Thoracic aorta (tissue), 2 donors: ENCODE data around the gene UNC50. TPM values are rescaled to one million over a fixed set of nuclear protein-coding genes. Genes with fewer than 3 reads are reported as not detected.
"Not testable (repeated sequence)": the region's sequence is repeated elsewhere in the genome, so short reads cannot be mapped to it uniquely, and the experiment has no call there.

ENCODE experiments used
- ATAC-seq: fragments of 150-250 bp; one replicate; pipeline ENCODE4 v1.8.0; 2017; ENCODE audit warnings: low read depth; ENCODE audit not compliant: insufficient number of reproducible peaks, low FRiP score
- DNase-seq: peaks from one replicate; pipeline ENCODE4 v3.0.0-alpha.2; 2020; ENCODE audit warnings: low spot score
- H3K27ac ChIP-seq, 2 donors: fragments of 200-600 bp; sonication (generic); 1 replicate in 1 of 2; 2 replicates in 1 of 2; pipeline ENCODE4 v1.5.1; 2016; ENCODE audit warnings: mild to moderate bottlenecking in 2 of 2, moderate library complexity in 2 of 2
- H3K27me3 ChIP-seq: fragments of 200-600 bp; sonication (generic); replicated peaks from 2 replicates; pipeline ENCODE4 v1.6.0; 2016; ENCODE audit warnings: mild to moderate bottlenecking; ENCODE audit not compliant: insufficient read depth
- H3K36me3 ChIP-seq: fragments of 200-600 bp; sonication (generic); one replicate; pipeline ENCODE4 v1.5.1; 2016
- H3K4me1 ChIP-seq, 2 donors: fragments of 200-600 bp; sonication (generic); 1 replicate in 1 of 2; 2 replicates in 1 of 2; pipeline versions ENCODE4 v1.5.1 to v1.6.0; 2016; ENCODE audit warnings: low read depth in 2 of 2, mild to moderate bottlenecking in 1 of 2; ENCODE audit not compliant: control insufficient read depth in 1 of 2
- H3K4me3 ChIP-seq: fragments of 200-600 bp; sonication (generic); 2 replicates; pipeline ENCODE4 v1.5.1; 2016; ENCODE audit warnings: mild to moderate bottlenecking
- H3K9me3 ChIP-seq: fragments of 200-600 bp; sonication (generic); 2 replicates; pipeline ENCODE4 v1.5.1; 2016
- CTCF ChIP-seq: fragments of 200-600 bp; sonication (generic); IDR thresholded peaks from one replicate; pipeline ENCODE4 v1.5.1; 2019; ENCODE audit warnings: antibody characterized with exemption
- total RNA-seq, 2 donors: library from RNA; depleted of rRNA; stranded (reverse); fragments of >200 nt; gene quantifications; one replicate each; pipeline versions ENCODE4 v1.1.0 to v1.2.3, GENCODE V29; 2016

UNC50 gene
- total RNA-seq, 2 donors from 2014 or later = 32.6 to 38.2 TPM

GRCh38 chr2:98650998-98651397, 42.6 kb downstream of the UNC50 start:
- Histone ChIP-seq H3K9me3 (no peaks in the 10 kb centered on the region), H3K4me3 (no peak overlapping the region), H3K27me3 (no peaks in the 10 kb centered on the region), H3K4me1 (peaks cover 4 to 5% of the 10 kb centered on the region in 2 donors), H3K27ac (no peak overlapping the region), H3K36me3 (peaks cover 3% of the 10 kb centered on the region)
- no peak for DNase-seq
- TF ChIP-seq CTCF = no peak
- ATAC-seq = no peak

GRCh38 chr2:98654699-98655495, 46.5 kb downstream of the UNC50 start:
- H3K4me1 ChIP-seq = peaks cover 4 to 5% of the 10 kb centered on the region in 2 donors
- H3K27me3 ChIP-seq = no peaks in the 10 kb centered on the region
- TF ChIP-seq CTCF = no peak
- DNase-seq = no peak
- H3K4me3 ChIP-seq = no peak overlapping the region
- ATAC-seq = no peak
- no peaks in the 10 kb centered on the region for H3K36me3 ChIP-seq
- H3K9me3 ChIP-seq = no peaks in the 10 kb centered on the region
- no peak overlapping the region for H3K27ac ChIP-seq

GRCh38 chr2:98656800-98657199, 48.4 kb downstream of the UNC50 start:
- no peak for ATAC-seq
- H3K9me3 ChIP-seq = no peaks in the 10 kb centered on the region

GRCh38 chr2:98658816-98659490, 50.6 kb downstream of the UNC50 start:
- DNase-seq (no peak), ATAC-seq (no peak)
- Histone ChIP-seq H3K36me3 (no peaks in the 10 kb centered on the region), H3K4me3 (no peak overlapping the region), H3K27ac (no peak overlapping the region), H3K4me1 (no peaks in the 10 kb centered on the region), H3K9me3 (no peaks in the 10 kb centered on the region), H3K27me3 (no peaks in the 10 kb centered on the region)
- TF ChIP-seq CTCF = no peak

More at GRCh38 chr2:98656800-98657199, 48.4 kb downstream of the UNC50 start:
- no peaks in the 10 kb centered on the region for H3K36me3 ChIP-seq
- no peak for TF ChIP-seq CTCF
- no peak for DNase-seq
- no peak overlapping the region for H3K27ac ChIP-seq
- no peak overlapping the region for H3K4me3 ChIP-seq
- no peaks in the 10 kb centered on the region for H3K27me3 ChIP-seq
- peaks cover 4 to 5% of the 10 kb centered on the region in 2 donors for H3K4me1 ChIP-seq

- H3K27me3 ChIP-seq, H3K9me3 ChIP-seq, H3K4me1 ChIP-seq, H3K27ac ChIP-seq, ATAC-seq, H3K4me3 ChIP-seq, DNase-seq, H3K36me3 ChIP-seq: not testable (repeated sequence)
Measured at GRCh38 chr2:98659491-98659840, 51.1 kb downstream of the UNC50 start.
